Suppressor macrophage (primary cell): ENCODE results near the gene SLC25A4.
A peak's percentile ranks its signal among the peaks of the same experiment; 100 is the strongest.
"Not testable (repeated sequence)": the region's sequence is repeated elsewhere in the genome, so short reads cannot be mapped to it uniquely, and the experiment has no call there.

Experiments used
- DNase-seq, 4 experiments: peaks; one replicate each; pipeline ENCODE4 v3.0.0-alpha.2; 2020 to 2022

SLC25A4 gene

DNA sequence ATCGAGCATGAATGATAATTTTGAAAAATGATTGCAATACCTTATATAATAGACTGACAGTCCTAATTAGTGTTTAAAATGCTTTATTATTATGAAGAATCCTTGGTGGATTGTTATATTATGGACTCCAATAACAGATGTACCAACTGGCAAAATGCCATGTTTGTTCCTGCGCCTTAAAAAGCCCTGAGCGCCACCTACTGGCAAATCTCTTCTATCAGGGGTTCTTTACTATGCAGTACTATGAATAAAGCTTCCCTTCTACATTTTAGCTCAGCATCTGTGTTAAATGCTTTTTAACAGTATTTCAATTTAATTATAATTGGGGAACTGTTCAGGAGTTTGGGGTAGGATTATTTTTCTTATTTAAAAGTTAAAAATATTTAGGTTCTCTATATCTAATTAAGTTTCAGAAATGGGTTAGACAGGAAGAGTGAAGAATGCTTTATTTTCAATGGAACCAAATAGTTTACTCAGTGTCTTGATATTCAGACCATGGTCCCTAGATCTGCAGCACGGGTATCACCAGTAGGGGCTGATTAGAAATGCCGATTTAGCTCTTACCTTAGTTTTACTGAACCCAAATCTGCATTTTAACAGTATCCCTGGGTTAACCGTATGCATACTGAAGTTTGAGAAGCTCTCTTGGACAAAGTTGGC lies 40.7 kb downstream of the SLC25A4 start:
- DNase-seq = peak; percentile 92 to 97 (median 94)

DNA sequence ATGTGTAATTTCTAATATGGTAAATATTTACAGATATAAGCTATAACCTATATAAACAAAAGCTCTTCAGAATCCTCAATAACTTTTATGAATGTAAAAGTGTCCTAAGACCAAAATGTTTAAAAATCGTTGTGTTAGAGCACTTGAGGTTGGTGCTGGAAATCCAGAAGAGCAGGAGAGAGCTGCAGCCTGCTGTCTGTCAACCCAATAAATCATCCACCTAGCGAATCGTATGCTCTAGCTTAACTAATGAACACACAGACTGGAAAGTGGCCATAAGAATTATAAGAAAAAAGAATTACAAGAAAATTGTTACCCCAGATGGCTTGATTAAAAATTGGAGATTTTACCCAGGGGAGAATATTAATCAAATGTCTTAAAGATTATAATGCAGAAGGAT lies 43.7 kb downstream of the SLC25A4 start:
- DNase-seq = no peak

- no peak for DNase-seq
Observed at GRCh38 chr4:185189606-185190305, 46.7 kb downstream of the SLC25A4 start.

DNA sequence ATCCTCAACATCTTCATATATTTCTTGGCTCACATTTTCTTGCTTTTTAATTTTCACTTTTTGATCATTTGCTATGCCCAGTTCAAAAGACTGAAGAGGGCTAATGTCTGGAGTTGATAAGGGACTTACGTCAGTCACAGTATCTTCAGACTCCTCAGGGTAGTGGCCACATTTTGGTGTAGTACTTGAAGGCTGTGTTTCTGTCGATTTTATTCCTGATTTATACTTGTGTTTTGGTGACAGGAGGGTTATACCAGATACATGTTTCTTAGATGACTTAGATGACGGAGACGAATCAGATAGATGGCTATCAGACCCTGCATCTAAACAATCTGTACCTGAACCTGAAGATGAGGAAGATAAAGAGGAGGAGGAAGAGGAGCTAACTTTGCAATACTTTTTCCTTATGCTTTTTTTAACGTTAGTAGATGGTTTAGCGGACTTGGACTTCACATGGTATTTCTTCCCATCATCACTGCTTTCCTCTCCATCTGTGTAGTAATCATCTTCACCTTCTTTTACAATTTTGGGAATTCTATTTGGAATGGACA lies 47.3 kb downstream of the SLC25A4 start:
- no peak for DNase-seq

DNA sequence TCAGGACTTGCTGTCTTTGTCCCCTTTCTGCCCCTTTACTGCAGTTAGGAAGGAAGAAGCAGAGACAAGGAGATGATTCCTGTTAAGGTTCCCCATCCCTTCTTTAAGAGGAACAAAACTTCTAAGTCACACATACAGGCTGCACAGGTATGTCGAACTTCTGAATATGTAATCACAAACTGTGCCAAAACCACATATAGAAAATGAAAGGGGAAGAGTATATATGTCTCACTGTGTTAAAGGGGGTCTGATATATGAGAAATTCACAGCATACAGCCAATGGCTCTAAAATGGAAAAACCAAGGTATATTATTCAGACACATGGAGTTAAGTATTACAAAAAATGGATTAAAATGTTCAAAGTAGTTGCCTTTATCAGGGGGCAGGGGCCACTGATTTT lies 49.0 kb downstream of the SLC25A4 start:
- no peak for DNase-seq

GRCh38 chr4:185194924-185195888 lies 52.1 kb downstream of the SLC25A4 start:
- DNase-seq = no peak

DNA sequence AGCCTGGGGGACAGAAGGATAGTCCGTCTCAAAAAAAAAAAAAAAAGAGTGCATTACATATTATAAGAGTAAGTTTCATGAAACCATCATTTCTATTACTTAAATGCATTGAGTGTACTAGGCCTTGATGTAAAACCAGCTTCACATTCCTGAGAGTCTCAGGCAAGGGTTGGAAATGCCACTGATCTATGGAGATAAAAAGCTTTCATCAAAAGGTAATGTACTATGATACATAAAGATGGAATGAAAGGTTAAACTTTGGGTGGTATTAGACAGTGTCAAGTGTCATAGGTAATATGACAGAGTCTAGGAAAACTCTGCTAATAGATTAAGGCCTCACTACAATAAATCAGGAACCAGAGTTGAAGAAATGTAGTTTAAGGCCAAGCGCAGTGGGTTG lies 53.4 kb downstream of the SLC25A4 start:
- DNase-seq = no peak

DNA sequence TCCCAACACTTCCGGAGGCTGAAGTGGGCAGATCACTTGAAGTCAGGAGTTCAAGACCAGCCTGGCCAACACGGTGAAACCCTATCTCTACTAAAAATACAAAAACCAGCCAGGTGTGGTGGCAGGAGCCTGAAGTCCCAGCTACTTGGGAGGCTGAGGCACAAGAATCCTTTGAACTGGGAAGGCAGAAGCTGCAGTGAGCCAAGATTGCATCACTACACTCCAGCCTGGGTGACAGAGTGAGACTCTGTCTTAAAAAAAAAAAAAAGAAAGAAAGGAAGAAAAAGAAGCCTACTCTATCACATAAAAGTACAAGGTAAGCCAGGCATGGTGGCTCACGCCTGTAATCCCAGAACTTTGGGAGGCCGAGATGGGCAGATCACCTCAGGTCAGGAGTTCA lies 55.1 kb downstream of the SLC25A4 start:
- DNase-seq = not testable (repeated sequence)
